COR-L47 (cell line): ENCODE data around the gene NR3C2.

ENCODE experiments used
- DNase-seq: peaks from one replicate; lab custom pipeline; 2025; lab: John Stamatoyannopoulos, UW

Gene NR3C2

GRCh38 chr4:148435654-148436406, 6.4 kb downstream of the NR3C2 start:
- DNase-seq = no peak

- no peak for DNase-seq
Observed at GRCh38 chr4:148434075-148434773, 8.0 kb downstream of the NR3C2 start.

GRCh38 chr4:148431401-148431800, 10.8 kb downstream of the NR3C2 start:
- no peak for DNase-seq

- DNase-seq = no peak
Observed at GRCh38 chr4:148430854-148431253, 11.4 kb downstream of the NR3C2 start.

- DNase-seq = no peak
Observed at GRCh38 chr4:148429206-148429605, 13.0 kb downstream of the NR3C2 start.

- DNase-seq = no peak
Observed at GRCh38 chr4:148426643-148427042, 15.6 kb downstream of the NR3C2 start.

- no peak for DNase-seq
Observed at GRCh38 chr4:148425327-148426110, 16.7 kb downstream of the NR3C2 start.

- DNase-seq = no peak
Observed at GRCh38 chr4:148420397-148420796, 21.8 kb downstream of the NR3C2 start.

- DNase-seq = no peak
Observed at GRCh38 chr4:148415500-148415899, 26.7 kb downstream of the NR3C2 start.

- DNase-seq = no peak
Observed at GRCh38 chr4:148412460-148412994, 29.7 kb downstream of the NR3C2 start.

GRCh38 chr4:148405161-148405893, 36.9 kb downstream of the NR3C2 start:
- no peak for DNase-seq

- no peak for DNase-seq
Observed at GRCh38 chr4:148398988-148399387, 43.2 kb downstream of the NR3C2 start.

- no peak for DNase-seq
Observed at GRCh38 chr4:148397771-148398170, 44.4 kb downstream of the NR3C2 start.

- DNase-seq = no peak
Observed at GRCh38 chr4:148396986-148397673, 45.1 kb downstream of the NR3C2 start.

GRCh38 chr4:148395771-148396170, 46.4 kb downstream of the NR3C2 start:
- DNase-seq = no peak

- DNase-seq = no peak
Observed at GRCh38 chr4:148391056-148391455, 51.2 kb downstream of the NR3C2 start.

- DNase-seq = no peak
Observed at GRCh38 chr4:148390311-148390710, 51.9 kb downstream of the NR3C2 start.

- DNase-seq = no peak
Observed at GRCh38 chr4:148380291-148380690, 61.9 kb downstream of the NR3C2 start.

GRCh38 chr4:148376151-148376550, 66.1 kb downstream of the NR3C2 start:
- peak; percentile 92 for DNase-seq

- no peak for DNase-seq
Observed at GRCh38 chr4:148375584-148375983, 66.6 kb downstream of the NR3C2 start.

GRCh38 chr4:148373093-148373492, 69.1 kb downstream of the NR3C2 start:
- DNase-seq = no peak
